Astrocyte of the cerebellum (primary cell): ENCODE measurements around the gene ZNF521.

Source experiments
- DNase-seq: peaks from one replicate; pipeline ENCODE4 v3.0.0-alpha.2; 2011; ENCODE audit warnings: low read depth
- H3K4me3 ChIP-seq: 2 replicates; pipeline ENCODE4 v1.5.1; 2011; ENCODE audit warnings: mild to moderate bottlenecking, low read depth, low read length, moderate library complexity
- CTCF ChIP-seq: IDR thresholded peaks from 2 replicates; pipeline ENCODE4 v1.5.1; 2012; ENCODE audit warnings: low read length, low read depth, moderate library complexity, mild to moderate bottlenecking; ENCODE audit errors: missing control alignments
- in situ Hi-C: cut with HindIII; loops from 2 replicates; pipeline ENCODE4 v1.10.0; 2017; ENCODE audit warnings: low sequenced_read_pairs

Gene ZNF521

GRCh38 chr18:25055076-25055475 is 296.9 kb downstream of the ZNF521 start:
- in situ Hi-C loops: no loop called here
- DNase-seq: peak; percentile 8
- no peak for TF ChIP-seq CTCF
- H3K4me3 ChIP-seq: no peak overlapping the region

GRCh38 chr18:25053466-25053865 is 298.5 kb downstream of the ZNF521 start:
- no peak overlapping the region for H3K4me3 ChIP-seq
- DNase-seq: no peak
- in situ Hi-C loops: no loop called here
- no peak for TF ChIP-seq CTCF

- H3K4me3 ChIP-seq: no peak overlapping the region
- in situ Hi-C loops: no loop called here
- no peak for TF ChIP-seq CTCF
- no peak for DNase-seq
These were observed 299.4 kb downstream of the ZNF521 start for GRCh38 chr18:25052511-25052921.

- no peak for DNase-seq
- TF ChIP-seq CTCF: no peak
- in situ Hi-C loops: no loop called here
- H3K4me3 ChIP-seq: no peak overlapping the region
These were observed 301.4 kb downstream of the ZNF521 start for GRCh38 chr18:25050605-25051004.

GRCh38 chr18:25047983-25048382 is 304.0 kb downstream of the ZNF521 start:
- no peak for TF ChIP-seq CTCF
- in situ Hi-C loops: no loop called here
- no peak overlapping the region for H3K4me3 ChIP-seq
- DNase-seq: no peak

- in situ Hi-C loops: no loop called here
These were observed 304.5 kb downstream of the ZNF521 start for GRCh38 chr18:25047421-25047820.

More at GRCh38 chr18:25047421-25047820, 304.5 kb downstream of the ZNF521 start:
- DNase-seq: no peak
- H3K4me3 ChIP-seq: no peak overlapping the region
- TF ChIP-seq CTCF: no peak
